NCI-H2196 treated with DMSO at 0.1 percent for 48 hours (cell line): ENCODE results near the gene ALPK3.

ENCODE experiments used
- DNase-seq: peaks from one replicate; lab custom pipeline; 2025; ENCODE audit not compliant: unreplicated experiment; lab: John Stamatoyannopoulos, UW

The ALPK3 gene, protein sequence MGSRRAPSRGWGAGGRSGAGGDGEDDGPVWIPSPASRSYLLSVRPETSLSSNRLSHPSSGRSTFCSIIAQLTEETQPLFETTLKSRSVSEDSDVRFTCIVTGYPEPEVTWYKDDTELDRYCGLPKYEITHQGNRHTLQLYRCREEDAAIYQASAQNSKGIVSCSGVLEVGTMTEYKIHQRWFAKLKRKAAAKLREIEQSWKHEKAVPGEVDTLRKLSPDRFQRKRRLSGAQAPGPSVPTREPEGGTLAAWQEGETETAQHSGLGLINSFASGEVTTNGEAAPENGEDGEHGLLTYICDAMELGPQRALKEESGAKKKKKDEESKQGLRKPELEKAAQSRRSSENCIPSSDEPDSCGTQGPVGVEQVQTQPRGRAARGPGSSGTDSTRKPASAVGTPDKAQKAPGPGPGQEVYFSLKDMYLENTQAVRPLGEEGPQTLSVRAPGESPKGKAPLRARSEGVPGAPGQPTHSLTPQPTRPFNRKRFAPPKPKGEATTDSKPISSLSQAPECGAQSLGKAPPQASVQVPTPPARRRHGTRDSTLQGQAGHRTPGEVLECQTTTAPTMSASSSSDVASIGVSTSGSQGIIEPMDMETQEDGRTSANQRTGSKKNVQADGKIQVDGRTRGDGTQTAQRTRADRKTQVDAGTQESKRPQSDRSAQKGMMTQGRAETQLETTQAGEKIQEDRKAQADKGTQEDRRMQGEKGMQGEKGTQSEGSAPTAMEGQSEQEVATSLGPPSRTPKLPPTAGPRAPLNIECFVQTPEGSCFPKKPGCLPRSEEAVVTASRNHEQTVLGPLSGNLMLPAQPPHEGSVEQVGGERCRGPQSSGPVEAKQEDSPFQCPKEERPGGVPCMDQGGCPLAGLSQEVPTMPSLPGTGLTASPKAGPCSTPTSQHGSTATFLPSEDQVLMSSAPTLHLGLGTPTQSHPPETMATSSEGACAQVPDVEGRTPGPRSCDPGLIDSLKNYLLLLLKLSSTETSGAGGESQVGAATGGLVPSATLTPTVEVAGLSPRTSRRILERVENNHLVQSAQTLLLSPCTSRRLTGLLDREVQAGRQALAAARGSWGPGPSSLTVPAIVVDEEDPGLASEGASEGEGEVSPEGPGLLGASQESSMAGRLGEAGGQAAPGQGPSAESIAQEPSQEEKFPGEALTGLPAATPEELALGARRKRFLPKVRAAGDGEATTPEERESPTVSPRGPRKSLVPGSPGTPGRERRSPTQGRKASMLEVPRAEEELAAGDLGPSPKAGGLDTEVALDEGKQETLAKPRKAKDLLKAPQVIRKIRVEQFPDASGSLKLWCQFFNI (N-terminal part only)

DNA sequence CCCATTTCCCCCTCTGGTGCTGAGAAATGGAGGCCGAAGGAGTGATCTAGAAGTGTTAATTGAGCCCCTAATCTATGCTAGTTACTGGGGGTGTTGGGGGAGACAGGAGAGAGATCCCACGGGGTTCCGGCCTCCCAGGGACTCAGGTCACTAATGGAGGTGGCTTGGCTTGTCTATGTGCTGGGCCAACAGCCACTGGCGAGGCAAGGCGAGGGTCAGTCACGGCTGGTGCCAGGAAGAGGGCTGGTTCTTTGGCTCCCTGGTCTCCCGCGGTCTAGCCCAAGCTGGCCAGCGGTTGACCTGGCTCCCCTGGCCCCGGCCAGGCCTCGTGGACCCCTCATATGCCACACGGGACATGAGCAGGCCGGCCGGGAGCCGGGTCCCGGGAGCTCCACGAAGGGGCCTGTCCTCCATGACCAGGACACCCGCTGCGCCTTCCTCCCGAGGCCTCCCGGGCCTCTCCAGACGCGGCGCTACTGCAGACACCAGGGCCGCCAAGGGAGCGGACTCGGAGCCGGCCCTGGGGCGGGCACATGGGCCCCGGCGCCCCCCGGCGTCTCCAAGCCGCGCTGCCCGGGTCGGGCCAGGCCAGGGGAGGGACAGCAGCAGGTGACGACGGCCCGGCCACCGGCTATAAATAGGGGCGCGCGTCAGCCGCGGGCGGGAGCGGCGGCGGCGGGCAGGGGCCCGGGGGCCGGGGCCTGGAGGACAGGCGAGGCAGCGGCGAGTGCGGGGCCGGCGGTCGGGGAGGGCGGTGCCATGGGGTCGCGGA lies at the start of gene ALPK3:
Gene ALPK3, plus strand, starts transcription at position 663 of the 772 bp plus-strand sequence. Its CDS starts 97 bp downstream, at position 760.
- DNase-seq: no peak

DNA sequence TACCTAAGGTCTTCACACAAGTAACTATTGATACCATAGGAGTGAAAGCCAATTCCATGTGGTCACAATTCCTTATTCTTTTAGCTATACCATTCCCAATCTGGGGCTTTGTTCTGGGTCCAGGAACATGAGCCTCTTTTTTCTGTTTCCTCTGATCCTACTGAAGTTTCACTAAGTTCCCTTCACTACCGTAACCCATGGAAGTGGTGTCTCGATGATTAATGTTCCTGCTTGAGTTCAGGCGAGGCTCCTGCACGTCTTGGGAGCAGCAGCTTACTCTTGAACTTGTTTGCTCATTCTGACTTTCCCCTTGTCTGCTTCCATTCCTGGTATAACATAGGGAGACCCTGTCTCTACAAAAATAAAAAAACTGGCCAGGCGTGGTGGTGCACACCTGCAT lies 45.1 kb upstream of the ALPK3 start:
- no peak for DNase-seq

DNA sequence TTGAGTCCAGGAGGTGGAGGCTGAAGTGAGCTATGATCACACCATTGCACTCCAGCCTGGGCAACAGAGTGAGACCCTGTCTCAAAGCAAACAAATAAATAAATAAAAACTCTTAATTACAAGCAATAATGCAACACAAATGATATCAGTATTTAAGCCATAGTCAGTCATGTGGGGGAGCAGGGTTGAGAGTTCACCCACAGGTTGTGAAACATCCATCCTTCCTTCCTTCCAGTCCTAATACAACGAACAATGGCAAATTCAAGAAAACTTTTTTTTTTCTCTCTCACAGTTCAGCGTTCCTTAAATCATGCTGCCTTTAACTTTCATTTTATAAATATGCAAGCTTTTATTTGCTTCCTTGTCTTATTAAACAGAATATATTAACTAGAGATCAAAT lies 44.7 kb upstream of the ALPK3 start:
- no peak for DNase-seq

DNA sequence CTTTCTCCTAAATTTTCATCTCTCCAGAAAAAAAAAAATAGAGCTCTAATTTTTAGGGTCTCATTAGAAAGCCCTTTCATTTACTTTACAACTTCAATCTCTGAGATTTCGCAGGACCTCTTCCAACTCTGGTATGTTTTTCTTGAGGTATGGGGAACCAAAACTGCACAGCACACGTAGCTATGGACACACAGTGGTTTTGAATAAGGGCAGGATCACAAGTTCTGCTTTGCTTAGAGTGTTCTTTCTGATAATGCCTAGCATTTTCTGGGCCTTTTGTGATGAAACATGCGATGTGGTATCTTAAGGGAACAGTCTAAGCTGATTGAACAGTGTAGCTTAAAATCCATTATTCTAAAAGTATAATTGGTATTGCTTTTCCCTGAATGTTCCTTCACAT lies 43.4 kb upstream of the ALPK3 start:
- DNase-seq: no peak

DNA sequence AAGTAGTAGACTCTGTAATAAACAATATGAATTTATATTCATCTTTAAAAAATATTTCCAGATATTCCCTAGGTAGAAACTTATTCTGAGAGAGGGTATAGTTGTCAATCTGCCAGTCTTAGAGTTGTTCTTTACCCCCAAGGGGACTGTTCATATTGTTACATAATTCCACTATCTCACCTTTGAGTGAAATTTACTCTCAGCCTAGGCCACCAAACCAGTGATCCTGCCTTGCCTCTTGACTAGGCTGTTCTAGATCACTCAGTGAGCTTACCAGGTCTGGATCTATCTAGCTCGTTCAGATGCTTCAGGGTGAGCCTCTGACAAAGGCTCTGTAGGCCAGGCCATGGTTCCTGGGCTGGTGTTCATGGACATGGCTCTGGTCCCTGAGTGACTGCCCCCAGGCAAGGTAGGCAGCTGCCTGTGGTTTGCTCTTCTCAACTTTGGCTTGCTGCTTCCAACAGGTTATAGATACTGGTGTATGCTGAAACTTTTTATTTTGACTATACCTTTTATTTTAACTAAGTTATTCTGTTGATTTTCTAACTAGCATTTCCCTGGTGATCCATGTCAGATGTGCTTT lies 41.2 kb upstream of the ALPK3 start:
- no peak for DNase-seq

DNA sequence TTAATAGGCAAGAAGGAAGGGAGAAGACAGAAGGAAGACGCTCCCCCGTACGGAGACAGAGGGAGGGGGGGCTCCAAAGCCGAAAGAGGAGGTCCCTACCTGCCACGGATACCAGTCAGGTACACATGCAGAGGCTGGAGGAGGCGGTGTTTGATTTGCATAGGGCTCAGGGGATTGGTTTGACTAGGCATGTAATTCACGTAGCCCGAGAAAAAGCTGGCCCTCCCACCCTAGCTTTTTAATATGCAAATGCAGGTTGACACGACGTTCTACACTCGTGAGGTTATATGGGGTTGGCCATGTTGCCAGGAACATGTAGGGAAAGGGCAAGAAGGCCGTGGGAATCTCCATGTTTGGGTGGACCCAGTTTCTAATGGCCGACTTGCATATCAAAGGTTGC lies 39.0 kb upstream of the ALPK3 start:
- no peak for DNase-seq

DNA sequence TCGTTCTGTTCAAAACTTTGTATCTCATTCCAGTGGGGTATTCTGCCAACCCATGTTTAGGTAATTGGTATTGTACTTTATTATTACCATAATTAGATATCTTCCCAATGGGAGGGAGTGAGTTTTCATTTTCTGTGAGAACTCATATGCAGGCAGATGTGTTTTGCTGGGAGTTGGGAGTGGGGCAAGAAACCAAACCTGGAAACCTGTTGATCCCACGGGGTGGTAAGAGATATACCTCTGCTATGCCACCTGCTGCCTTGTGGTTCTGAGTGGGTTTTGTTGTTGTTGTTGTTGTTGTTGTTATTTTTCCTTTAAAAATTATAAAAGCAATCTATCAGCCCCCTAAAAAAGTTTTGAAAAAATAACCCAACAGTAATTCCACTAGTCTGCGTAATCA lies 36.7 kb upstream of the ALPK3 start:
- DNase-seq: no peak

DNA sequence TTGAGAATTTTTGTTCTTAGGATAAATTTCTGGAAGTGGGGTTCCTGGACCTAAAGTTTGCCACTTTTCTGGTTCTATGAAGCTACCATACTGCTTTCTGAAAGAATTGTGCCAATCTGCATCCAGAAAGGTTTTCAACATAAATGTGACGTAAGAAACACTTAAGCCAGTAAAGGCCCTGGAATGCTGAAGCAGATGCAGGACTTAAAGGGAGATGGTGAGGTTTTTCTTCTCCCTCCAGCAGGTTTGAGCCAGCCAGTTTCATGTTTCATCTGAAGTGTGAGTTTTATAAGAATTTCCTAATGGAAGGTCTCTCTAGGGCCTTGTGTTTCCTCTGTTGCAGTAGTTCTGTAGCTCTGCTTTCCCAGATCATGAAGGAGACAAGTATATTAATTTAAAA lies 35.7 kb upstream of the ALPK3 start:
- DNase-seq: no peak

DNA sequence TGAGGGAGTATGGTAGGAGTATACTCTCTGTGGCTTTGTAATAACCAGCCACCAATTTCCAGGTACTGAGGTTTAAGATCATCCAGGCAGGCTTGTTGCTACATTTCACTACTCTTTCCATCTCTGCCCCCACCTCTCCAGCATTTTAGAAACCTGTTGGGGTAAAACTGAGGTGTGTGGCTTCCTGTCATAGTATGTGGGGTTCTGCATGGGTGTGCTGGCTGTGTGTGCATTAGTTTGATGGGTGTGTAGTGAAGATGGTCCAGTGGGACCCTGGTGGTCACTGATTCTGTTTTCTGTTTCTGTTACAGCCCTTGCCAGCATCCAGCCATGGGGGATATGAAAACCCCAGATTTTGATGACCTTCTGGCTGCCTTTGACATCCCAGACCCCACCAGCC lies 34.8 kb upstream of the ALPK3 start:
- DNase-seq: no peak

DNA sequence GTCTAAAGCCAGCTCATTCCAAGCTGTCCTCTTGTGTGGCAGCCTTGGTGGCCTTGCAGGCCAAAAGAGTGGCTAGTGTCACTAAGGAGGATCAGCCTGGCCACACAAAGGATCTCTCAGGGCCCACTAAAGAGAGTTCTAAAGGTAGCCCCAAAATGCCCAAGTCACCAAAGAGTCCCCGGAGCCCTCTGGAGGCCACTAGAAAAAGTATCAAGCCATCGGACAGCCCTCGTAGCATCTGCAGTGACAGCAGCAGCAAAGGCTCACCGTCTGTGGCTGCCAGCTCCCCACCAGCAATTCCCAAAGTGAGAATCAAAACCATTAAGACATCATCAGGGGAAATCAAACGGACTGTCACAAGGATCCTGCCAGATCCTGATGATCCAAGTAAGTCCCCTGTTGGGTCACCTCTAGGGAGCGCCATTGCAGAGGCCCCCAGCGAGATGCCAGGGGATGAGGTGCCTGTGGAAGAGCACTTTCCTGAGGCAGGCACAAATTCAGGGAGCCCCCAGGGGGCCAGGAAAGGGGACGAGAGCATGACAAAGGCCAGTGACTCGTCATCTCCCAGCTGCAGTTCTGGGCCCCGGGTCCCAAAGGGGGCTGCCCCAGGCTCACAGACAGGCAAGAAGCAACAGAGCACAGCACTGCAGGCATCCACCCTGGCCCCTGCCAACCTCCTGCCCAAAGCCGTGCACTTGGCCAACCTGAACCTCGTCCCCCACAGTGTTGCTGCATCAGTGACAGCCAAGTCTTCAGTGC lies 33.5 kb upstream of the ALPK3 start:
- no peak for DNase-seq

DNA sequence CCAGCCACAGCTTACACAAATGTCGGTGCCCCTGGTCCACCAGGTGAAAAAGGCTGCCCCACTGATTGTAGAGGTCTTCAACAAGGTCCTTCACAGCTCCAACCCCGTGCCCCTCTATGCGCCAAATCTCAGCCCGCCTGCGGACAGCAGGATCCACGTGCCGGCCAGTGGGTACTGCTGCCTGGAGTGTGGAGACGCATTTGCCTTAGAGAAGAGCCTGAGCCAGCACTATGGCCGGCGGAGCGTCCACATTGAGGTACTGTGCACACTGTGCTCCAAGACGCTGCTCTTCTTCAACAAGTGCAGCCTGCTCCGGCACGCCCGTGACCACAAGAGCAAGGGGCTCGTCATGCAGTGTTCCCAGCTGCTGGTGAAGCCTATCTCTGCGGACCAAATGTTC lies 32.9 kb upstream of the ALPK3 start:
- no peak for DNase-seq

DNA sequence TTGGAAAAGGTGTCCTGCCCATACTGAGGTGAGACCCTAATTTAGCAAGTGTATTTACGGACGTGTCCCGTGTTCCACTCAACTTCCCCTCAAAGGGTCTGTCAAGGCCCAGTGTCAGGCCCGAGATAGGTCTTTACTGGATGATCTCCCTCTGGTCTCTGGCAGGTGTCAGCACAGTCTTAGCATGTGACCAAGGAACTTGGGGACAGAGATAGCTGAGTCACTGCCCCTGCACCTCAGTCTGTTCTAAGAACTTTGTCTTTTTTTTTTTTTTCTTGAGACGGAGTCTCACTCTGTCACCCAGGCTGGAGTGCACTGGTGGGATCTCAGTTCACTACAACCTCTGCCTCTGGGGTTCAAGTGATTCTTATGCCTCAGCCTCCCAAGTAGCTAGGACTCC lies 32.1 kb upstream of the ALPK3 start:
- no peak for DNase-seq

DNA sequence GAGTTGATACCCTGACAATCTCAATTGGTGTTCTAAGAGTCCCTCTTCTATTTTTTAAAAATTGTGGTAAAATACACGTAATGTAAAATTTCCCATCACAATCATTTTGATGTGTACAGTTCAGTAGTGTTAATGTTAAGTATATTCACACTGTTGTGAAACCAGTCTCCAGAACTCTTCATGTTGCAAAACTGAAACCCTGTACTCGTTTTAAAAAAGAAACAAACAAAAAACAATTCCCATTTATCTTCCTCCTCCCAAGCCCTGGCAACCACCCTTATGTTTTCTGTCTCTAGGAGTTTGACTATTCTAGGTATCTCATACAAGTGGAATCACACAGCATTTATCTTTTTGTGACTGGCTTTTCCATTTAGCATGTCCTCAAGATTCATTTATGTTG lies 28.7 kb upstream of the ALPK3 start:
- no peak for DNase-seq

DNA sequence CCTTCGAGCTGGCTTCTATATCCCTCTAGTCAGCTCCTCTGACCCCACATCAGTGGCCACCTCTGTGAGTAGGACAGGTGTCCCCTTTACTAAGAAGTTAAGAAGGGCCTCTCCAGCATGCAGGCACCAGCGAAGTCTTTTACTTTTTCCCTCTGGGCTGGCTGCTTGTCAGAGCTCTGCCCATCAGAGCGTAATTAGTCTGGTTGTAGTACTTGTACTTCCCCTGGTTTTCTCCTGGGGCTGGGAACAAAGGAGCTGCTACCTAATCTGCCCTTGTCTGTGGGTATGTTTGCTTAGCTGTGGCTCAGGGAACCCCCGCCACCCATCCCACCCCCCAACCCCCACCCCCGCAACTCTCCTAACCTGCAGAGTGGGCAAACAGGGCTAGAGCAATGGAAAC lies 27.4 kb upstream of the ALPK3 start:
- no peak for DNase-seq

DNA sequence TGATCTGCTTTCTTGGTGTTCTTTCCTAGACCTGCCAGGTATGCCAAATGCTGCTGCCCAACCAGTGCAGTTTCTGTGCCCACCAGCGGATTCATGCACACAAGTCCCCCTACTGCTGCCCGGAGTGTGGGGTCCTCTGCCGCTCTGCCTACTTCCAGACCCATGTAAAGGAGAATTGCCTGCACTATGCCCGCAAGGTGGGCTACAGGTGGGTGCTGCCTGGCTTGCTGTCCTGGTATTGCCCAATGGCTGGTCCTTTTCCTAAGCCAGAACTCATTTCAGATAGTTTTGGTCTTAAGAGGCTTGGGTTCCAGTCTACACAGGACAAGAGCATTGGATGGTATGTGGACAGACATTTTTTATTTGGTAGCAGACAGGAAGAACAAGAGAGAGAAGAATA lies 26.5 kb upstream of the ALPK3 start:
- no peak for DNase-seq

DNA sequence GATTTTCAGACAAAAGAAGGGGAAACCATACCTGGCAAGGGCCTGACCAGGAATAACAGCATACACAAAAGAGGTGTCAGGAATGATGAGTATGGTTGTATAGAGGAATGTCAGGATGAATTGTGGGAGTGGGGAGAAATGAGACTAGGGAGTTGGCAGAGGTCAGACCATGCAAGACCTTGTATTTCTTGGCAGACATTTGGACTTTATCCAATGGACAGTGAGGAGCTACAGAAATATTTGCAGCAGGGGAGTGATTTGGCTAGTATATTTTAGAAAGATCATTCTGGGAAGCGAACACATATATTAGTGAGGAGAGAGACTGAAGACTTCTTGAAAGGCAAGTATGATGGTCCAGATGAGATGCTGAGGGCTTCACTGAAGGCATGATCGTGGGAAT lies 25.4 kb upstream of the ALPK3 start:
- no peak for DNase-seq

DNA sequence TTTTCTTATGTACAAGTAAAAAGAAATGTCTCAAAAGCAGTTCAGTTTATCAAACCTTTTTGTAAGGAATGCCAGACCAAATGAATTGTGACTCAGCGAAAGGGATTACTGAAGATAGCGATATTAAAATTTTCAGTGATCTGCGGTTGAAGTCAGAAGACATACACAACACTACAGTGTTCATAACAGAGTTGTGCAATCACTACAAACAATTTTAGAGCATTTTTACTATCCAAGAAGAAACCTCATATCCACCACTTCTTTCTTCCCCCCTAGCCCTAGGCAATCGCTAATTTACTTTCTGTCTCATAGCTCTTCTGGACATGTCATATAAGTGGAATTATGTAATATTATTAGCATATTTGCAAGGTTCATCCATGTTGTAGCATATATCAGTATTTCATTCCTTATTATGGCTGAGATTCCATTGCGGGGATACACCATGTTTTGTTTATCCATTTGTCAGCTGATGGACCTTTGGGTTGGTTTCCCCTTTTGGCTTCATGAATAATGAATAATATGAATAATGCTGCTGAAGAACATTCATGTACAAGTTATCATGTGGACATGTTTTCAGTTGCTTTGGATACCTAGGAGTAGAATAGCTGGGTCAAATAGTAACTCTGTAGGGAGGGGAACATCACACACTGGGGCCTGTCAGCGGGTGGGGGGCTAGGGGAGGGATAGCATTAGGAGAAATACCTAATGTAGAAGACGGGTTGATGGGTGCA lies 23.6 kb upstream of the ALPK3 start:
- DNase-seq: no peak

DNA sequence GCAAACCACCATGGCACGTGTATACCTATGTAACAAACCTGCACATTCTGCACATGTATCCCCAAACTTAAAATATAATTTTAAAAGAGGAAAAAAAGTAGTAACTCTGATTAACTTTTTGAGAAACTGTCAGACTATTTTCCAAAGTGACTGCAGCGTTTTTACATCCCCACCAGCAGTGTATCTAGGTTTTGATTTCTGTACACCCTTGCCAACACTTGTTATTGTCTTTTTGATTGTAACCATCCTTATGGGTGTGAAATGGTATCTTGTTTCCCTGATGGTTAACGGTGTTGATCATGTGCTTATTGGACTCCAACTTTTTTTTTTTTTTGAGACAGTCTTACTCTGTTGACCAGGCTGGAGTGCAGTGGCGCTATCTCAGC lies 23.0 kb upstream of the ALPK3 start:
- no peak for DNase-seq

DNA sequence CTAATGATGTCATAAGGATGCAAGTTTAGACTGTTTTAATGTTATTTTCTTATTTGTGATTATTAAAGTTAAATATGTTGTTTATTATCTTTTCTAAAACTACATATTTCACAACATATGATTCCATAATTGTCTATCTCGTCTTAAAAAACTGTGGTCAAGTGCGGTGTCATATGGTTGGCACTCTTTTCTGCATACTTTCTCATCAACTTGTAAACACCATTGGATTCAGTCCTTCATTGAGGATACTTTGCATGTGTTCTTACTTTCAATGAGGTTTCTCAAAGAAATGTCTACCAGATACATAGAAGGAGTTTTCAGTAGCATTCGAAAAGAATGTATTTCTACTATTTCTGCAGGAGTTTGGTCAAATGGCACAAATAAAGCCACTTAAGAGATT lies 22.0 kb upstream of the ALPK3 start:
- no peak for DNase-seq
